Vagina (tissue), 2 donors: Measurements from ENCODE around the gene NMRAL1. TPM values are rescaled to one million over a fixed set of nuclear protein-coding genes. Genes with fewer than 3 reads are reported as not detected.

Experiments
- DNase-seq, 2 donors: peaks; one replicate each; pipeline ENCODE4 v3.0.0-alpha.2; 2017; ENCODE audit errors: extremely low spot score in 2 of 2
- H3K27ac ChIP-seq: fragments of 200-600 bp; sonication (generic); one replicate; pipeline ENCODE4 v1.5.1; 2019
- H3K27me3 ChIP-seq: fragments of 200-600 bp; sonication (generic); one replicate; pipeline ENCODE4 v1.5.1; 2019
- H3K36me3 ChIP-seq, 2 donors: fragments of 200-600 bp; sonication (generic); one replicate each; pipeline ENCODE4 v1.5.1; 2017 to 2019
- H3K4me1 ChIP-seq: fragments of 200-600 bp; sonication (generic); one replicate; pipeline ENCODE4 v1.5.1; 2019
- H3K4me3 ChIP-seq, 2 donors: fragments of 200-600 bp; sonication (generic); 1 replicate in 1 of 2; 2 replicates in 1 of 2; pipeline ENCODE4 v1.5.1; 2016 to 2019
- H3K9me3 ChIP-seq: fragments of 200-600 bp; sonication (generic); one replicate; pipeline ENCODE4 v1.5.1; 2019
- CTCF ChIP-seq, 3 experiments: fragments of 450-650 bp in 2 of 3; fragments of 200-600 bp in 1 of 3; sonication (generic) in 1 of 3; IDR thresholded peaks; one replicate each; pipeline ENCODE4 v1.5.1; 2017 to 2019; ENCODE audit warnings: antibody characterized with exemption in 3 of 3, mild to moderate bottlenecking in 2 of 3, moderate library complexity in 2 of 3
- POLR2A ChIP-seq, 2 donors: fragments of 450-650 bp; IDR thresholded peaks; one replicate each; pipeline ENCODE4 v1.6.1; 2017; ENCODE audit warnings: antibody characterized with exemption in 2 of 2, mild to moderate bottlenecking in 2 of 2, moderate library complexity in 2 of 2
- POLR2AphosphoS5 ChIP-seq, 2 donors: sonication (generic); formaldehyde crosslinking; IDR thresholded peaks; one replicate each; pipeline ENCODE4 v1.9.0; 2017; ENCODE audit warnings: antibody characterized with exemption in 2 of 2, mild to moderate bottlenecking in 2 of 2, low read depth in 1 of 2; ENCODE audit not compliant: insufficient read depth in 1 of 2
- intact Hi-C: fragments of 100-400 bp; cut with DNase I; formaldehyde crosslinking; loops from one replicate; pipeline ENCODE4 v1.15.1; 2023
- total RNA-seq: library from RNA; depleted of rRNA; stranded (reverse); fragments of >200 nt; gene quantifications from one replicate; pipeline ENCODE4 v1.2.3, GENCODE V29; 2016

The NMRAL1 gene
- total RNA-seq, 1 donor from 2014 or later: 35.6 TPM

- no peaks in the 10 kb centered on the region for H3K9me3 ChIP-seq
- no peaks in the 10 kb centered on the region for H3K27me3 ChIP-seq
- peaks cover 27% of the 10 kb centered on the region for H3K4me1 ChIP-seq
- no peak for TF ChIP-seq CTCF (IDR thresholded peaks at IDR 0.05)
- TF ChIP-seq POLR2AphosphoS5 (IDR thresholded peaks at IDR 0.05; ENCODE audit: insufficient read depth in 1 of 2, low read depth in 1 of 2): no peak
- TF ChIP-seq POLR2A (IDR thresholded peaks at IDR 0.05): no peak
- H3K36me3 ChIP-seq: peaks cover 0 to 12% of the 10 kb centered on the region in 2 donors
- H3K4me3 ChIP-seq: no peak overlapping the region
- no peak for DNase-seq
- H3K27ac ChIP-seq: no peak overlapping the region
- intact Hi-C loops: no loop called here
Measured at GRCh38 chr16:4471869-4472268, 2.6 kb downstream of the NMRAL1 start.

- Histone ChIP-seq H3K27me3 (no peaks in the 10 kb centered on the region), H3K9me3 (no peaks in the 10 kb centered on the region), H3K4me1 (peaks cover 11% of the 10 kb centered on the region), H3K27ac (no peak overlapping the region), H3K36me3 (peaks cover 0 to 26% of the 10 kb centered on the region in 2 donors), H3K4me3 (no peak overlapping the region)
- DNase-seq: no peak
- TF ChIP-seq POLR2AphosphoS5 (IDR thresholded peaks at IDR 0.05; ENCODE audit: insufficient read depth in 1 of 2, low read depth in 1 of 2) (no peak), POLR2A (IDR thresholded peaks at IDR 0.05) (no peak), CTCF (IDR thresholded peaks at IDR 0.05) (no peak)
- intact Hi-C loops: no loop called here
Measured at GRCh38 chr16:4468972-4469371, 5.5 kb downstream of the NMRAL1 start.

- TF ChIP-seq CTCF (IDR thresholded peaks at IDR 0.05) (no peak), POLR2A (IDR thresholded peaks at IDR 0.05) (no peak), POLR2AphosphoS5 (IDR thresholded peaks at IDR 0.05; ENCODE audit: insufficient read depth in 1 of 2, low read depth in 1 of 2) (no peak)
- H3K4me3 ChIP-seq: no peak overlapping the region
- no peak for DNase-seq
- no peak overlapping the region for H3K27ac ChIP-seq
- no peaks in the 10 kb centered on the region for H3K27me3 ChIP-seq
- peaks cover 0 to 26% of the 10 kb centered on the region in 2 donors for H3K36me3 ChIP-seq
- H3K4me1 ChIP-seq: peaks cover under 1% of the 10 kb centered on the region
- H3K9me3 ChIP-seq: no peaks in the 10 kb centered on the region
- intact Hi-C loops: no loop called here
Measured at GRCh38 chr16:4467916-4468315, 6.5 kb downstream of the NMRAL1 start.

- Histone ChIP-seq H3K27ac (no peak overlapping the region), H3K9me3 (no peaks in the 10 kb centered on the region), H3K4me1 (no peaks in the 10 kb centered on the region), H3K27me3 (no peaks in the 10 kb centered on the region), H3K36me3 (peaks cover 0 to 26% of the 10 kb centered on the region in 2 donors), H3K4me3 (no peak overlapping the region)
- intact Hi-C loops: no loop called here
- no peak for TF ChIP-seq POLR2A (IDR thresholded peaks at IDR 0.05)
- peak in 1 of 2 donors; percentile 13 for TF ChIP-seq POLR2AphosphoS5 (IDR thresholded peaks at IDR 0.05; ENCODE audit: insufficient read depth in 1 of 2, low read depth in 1 of 2)
- no peak for TF ChIP-seq CTCF (IDR thresholded peaks at IDR 0.05)
- no peak for DNase-seq
Measured at GRCh38 chr16:4465977-4466779, 8.2 kb downstream of the NMRAL1 start.

GRCh38 chr16:4463522-4464163 lies 10.8 kb downstream of the NMRAL1 start:
- H3K36me3 ChIP-seq: peaks cover 0 to 20% of the 10 kb centered on the region in 2 donors
- H3K27ac ChIP-seq: no peak overlapping the region
- intact Hi-C loops: no loop called here
- no peaks in the 10 kb centered on the region for H3K9me3 ChIP-seq
- H3K4me1 ChIP-seq: no peaks in the 10 kb centered on the region
- no peak for DNase-seq
- H3K27me3 ChIP-seq: no peaks in the 10 kb centered on the region
- H3K4me3 ChIP-seq: no peak overlapping the region
- TF ChIP-seq POLR2A (IDR thresholded peaks at IDR 0.05): no peak
- no peak for TF ChIP-seq CTCF (IDR thresholded peaks at IDR 0.05)
- TF ChIP-seq POLR2AphosphoS5 (IDR thresholded peaks at IDR 0.05; ENCODE audit: insufficient read depth in 1 of 2, low read depth in 1 of 2): no peak
